Vagina (tissue), 2 donors: Measurements from ENCODE around the gene WDR91. TPM values are rescaled to one million over a fixed set of nuclear protein-coding genes. Genes with fewer than 3 reads are reported as not detected.
A peak's percentile ranks its signal among the peaks of the same experiment; 100 is the strongest.

Experiments
- DNase-seq, 2 donors: peaks; one replicate each; pipeline ENCODE4 v3.0.0-alpha.2; 2017; ENCODE audit errors: extremely low spot score in 2 of 2
- H3K27ac ChIP-seq: fragments of 200-600 bp; sonication (generic); one replicate; pipeline ENCODE4 v1.5.1; 2019
- H3K27me3 ChIP-seq: fragments of 200-600 bp; sonication (generic); one replicate; pipeline ENCODE4 v1.5.1; 2019
- H3K36me3 ChIP-seq, 2 donors: fragments of 200-600 bp; sonication (generic); one replicate each; pipeline ENCODE4 v1.5.1; 2017 to 2019
- H3K4me1 ChIP-seq: fragments of 200-600 bp; sonication (generic); one replicate; pipeline ENCODE4 v1.5.1; 2019
- H3K4me3 ChIP-seq, 2 donors: fragments of 200-600 bp; sonication (generic); 1 replicate in 1 of 2; 2 replicates in 1 of 2; pipeline ENCODE4 v1.5.1; 2016 to 2019
- H3K9me3 ChIP-seq: fragments of 200-600 bp; sonication (generic); one replicate; pipeline ENCODE4 v1.5.1; 2019
- POLR2A ChIP-seq, 2 donors: fragments of 450-650 bp; IDR thresholded peaks; one replicate each; pipeline ENCODE4 v1.6.1; 2017; ENCODE audit warnings: antibody characterized with exemption in 2 of 2, mild to moderate bottlenecking in 2 of 2, moderate library complexity in 2 of 2
- POLR2AphosphoS5 ChIP-seq, 2 donors: sonication (generic); formaldehyde crosslinking; IDR thresholded peaks; one replicate each; pipeline ENCODE4 v1.9.0; 2017; ENCODE audit warnings: antibody characterized with exemption in 2 of 2, mild to moderate bottlenecking in 2 of 2, low read depth in 1 of 2; ENCODE audit not compliant: insufficient read depth in 1 of 2
- intact Hi-C: fragments of 100-400 bp; cut with DNase I; formaldehyde crosslinking; loops from one replicate; pipeline ENCODE4 v1.15.1; 2023
- total RNA-seq: library from RNA; depleted of rRNA; stranded (reverse); fragments of >200 nt; gene quantifications from one replicate; pipeline ENCODE4 v1.2.3, GENCODE V29; 2016
- TF ChIP-seq, protein P1 (sequence below), 3 experiments: fragments of 450-650 bp in 2 of 3; fragments of 200-600 bp in 1 of 3; sonication (generic) in 1 of 3; IDR thresholded peaks; one replicate each; pipeline ENCODE4 v1.5.1; 2017 to 2019; ENCODE audit warnings: antibody characterized with exemption in 3 of 3, mild to moderate bottlenecking in 2 of 3, moderate library complexity in 2 of 3

Gene WDR91
- total RNA-seq, 1 donor from 2014 or later, result 31.2 TPM

DNA sequence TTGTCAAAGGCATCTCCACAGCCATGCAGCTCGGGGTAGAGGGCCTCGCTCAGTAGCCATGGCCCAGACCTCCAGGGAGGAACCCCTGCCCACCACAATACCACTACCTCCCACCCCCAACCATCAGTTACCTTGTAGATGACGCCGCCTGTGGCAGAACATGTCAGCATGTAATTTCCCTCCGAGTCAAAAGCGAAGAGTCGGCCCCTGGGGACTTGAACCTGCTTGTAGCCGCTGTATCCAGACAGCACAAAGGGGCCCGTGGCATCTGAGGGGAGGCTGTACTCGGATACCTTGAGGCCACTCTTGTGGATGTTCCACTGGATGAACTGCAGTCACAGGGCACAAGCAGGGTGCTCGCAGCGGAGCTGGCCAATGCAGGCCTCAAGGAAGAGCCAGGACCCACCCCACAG lies 24.5 kb downstream of the WDR91 start:
- no peak for TF ChIP-seq POLR2AphosphoS5 (IDR thresholded peaks at IDR 0.05; ENCODE audit: insufficient read depth in 1 of 2, low read depth in 1 of 2)
- no peak for TF ChIP-seq POLR2A (IDR thresholded peaks at IDR 0.05)
- TF ChIP-seq, protein P1, sequence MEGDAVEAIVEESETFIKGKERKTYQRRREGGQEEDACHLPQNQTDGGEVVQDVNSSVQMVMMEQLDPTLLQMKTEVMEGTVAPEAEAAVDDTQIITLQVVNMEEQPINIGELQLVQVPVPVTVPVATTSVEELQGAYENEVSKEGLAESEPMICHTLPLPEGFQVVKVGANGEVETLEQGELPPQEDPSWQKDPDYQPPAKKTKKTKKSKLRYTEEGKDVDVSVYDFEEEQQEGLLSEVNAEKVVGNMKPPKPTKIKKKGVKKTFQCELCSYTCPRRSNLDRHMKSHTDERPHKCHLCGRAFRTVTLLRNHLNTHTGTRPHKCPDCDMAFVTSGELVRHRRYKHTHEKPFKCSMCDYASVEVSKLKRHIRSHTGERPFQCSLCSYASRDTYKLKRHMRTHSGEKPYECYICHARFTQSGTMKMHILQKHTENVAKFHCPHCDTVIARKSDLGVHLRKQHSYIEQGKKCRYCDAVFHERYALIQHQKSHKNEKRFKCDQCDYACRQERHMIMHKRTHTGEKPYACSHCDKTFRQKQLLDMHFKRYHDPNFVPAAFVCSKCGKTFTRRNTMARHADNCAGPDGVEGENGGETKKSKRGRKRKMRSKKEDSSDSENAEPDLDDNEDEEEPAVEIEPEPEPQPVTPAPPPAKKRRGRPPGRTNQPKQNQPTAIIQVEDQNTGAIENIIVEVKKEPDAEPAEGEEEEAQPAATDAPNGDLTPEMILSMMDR (IDR thresholded peaks at IDR 0.05), result no peak

DNA sequence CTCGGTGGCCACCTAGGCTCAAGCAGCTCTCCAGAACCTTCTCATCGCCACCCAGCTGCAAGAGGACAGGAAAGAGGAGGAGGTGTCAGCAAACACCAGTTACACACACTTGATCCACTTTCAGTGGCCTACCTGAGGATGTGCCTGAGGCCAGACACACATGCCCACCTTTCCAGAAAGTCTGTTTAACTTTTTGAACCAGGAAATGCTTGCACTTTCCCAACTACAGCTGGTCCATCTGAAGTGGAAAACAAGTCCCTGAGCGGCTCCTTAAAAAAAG lies 25.1 kb downstream of the WDR91 start:
- Histone ChIP-seq H3K36me3 (peaks cover 19 to 77% of the 10 kb centered on the region in 2 donors), H3K9me3 (peaks cover 10% of the 10 kb centered on the region), H3K27me3 (no peaks in the 10 kb centered on the region), H3K4me1 (no peaks in the 10 kb centered on the region), H3K27ac (no peak overlapping the region), H3K4me3 (no peak overlapping the region)
- DNase-seq, result peak in 1 of 2 donors; percentile 82
- intact Hi-C loops, result no loop called here
- TF ChIP-seq POLR2A (IDR thresholded peaks at IDR 0.05) (no peak), POLR2AphosphoS5 (IDR thresholded peaks at IDR 0.05; ENCODE audit: insufficient read depth in 1 of 2, low read depth in 1 of 2) (no peak)
- TF ChIP-seq, protein P1 (IDR thresholded peaks at IDR 0.05), result no peak

More for the DNA sequence above, 24.5 kb downstream of the WDR91 start:
- Histone ChIP-seq H3K27ac (no peak overlapping the region), H3K4me3 (no peak overlapping the region), H3K27me3 (no peaks in the 10 kb centered on the region), H3K4me1 (no peaks in the 10 kb centered on the region), H3K9me3 (peaks cover 7% of the 10 kb centered on the region), H3K36me3 (peaks cover 19 to 79% of the 10 kb centered on the region in 2 donors)
- DNase-seq, result peak; percentile 62 to 72
- intact Hi-C loops, result no loop called here

GRCh38 chr7:135185471-135186260 lies 25.7 kb downstream of the WDR91 start:
- H3K36me3 ChIP-seq, result peaks cover 19 to 83% of the 10 kb centered on the region in 2 donors

DNA sequence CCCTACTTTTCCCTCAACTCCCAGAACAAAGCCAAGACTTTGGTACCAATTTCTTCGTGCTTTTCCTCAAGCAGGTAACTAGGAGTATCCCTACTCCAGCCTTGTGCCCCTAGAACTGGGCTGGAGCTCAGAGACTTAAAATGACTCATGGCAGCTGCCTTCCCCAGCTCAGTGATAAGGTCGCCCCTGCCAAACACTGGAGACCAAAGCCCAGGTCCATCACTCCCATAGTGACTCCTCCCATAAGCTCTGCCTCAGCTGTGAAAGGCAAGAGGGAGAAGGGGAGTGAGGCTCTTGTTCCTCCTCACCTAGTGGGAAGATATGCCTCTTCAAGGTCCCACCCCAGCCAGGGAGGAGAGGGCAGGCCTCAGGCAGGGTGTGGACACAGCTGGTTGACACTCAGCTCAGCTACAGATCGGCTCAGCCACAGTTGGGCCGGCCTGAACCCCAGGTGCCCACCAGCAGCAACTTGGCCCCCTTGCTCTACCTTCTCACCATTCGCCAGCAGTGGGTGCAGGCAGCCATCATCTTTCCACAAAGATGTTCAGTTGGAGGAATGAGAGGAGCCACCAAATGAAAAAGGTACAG lies 27.0 kb downstream of the WDR91 start:
- Histone ChIP-seq H3K27ac (no peak overlapping the region), H3K36me3 (peaks cover 19 to 75% of the 10 kb centered on the region in 2 donors), H3K4me3 (no peak overlapping the region), H3K9me3 (peaks cover 13% of the 10 kb centered on the region), H3K27me3 (no peaks in the 10 kb centered on the region), H3K4me1 (no peaks in the 10 kb centered on the region)
- DNase-seq, result peak in 1 of 2 donors; percentile 65
- intact Hi-C loops, result no loop called here
- TF ChIP-seq POLR2A (IDR thresholded peaks at IDR 0.05) (no peak), POLR2AphosphoS5 (IDR thresholded peaks at IDR 0.05; ENCODE audit: insufficient read depth in 1 of 2, low read depth in 1 of 2) (no peak)
- TF ChIP-seq, protein P1 (IDR thresholded peaks at IDR 0.05), result no peak

More at GRCh38 chr7:135185471-135186260, 25.7 kb downstream of the WDR91 start:
- Histone ChIP-seq H3K9me3 (peaks cover 13% of the 10 kb centered on the region), H3K4me1 (no peaks in the 10 kb centered on the region), H3K27me3 (no peaks in the 10 kb centered on the region), H3K27ac (no peak overlapping the region), H3K4me3 (no peak overlapping the region)
- peak in 1 of 2 donors; percentile 83 for DNase-seq
- intact Hi-C loops, result no loop called here
- TF ChIP-seq POLR2A (IDR thresholded peaks at IDR 0.05), result no peak
- TF ChIP-seq POLR2AphosphoS5 (IDR thresholded peaks at IDR 0.05; ENCODE audit: insufficient read depth in 1 of 2, low read depth in 1 of 2), result no peak
- TF ChIP-seq, protein P1 (IDR thresholded peaks at IDR 0.05), result no peak

- TF ChIP-seq, protein P1 (IDR thresholded peaks at IDR 0.05), result no peak
- no peak for TF ChIP-seq POLR2A (IDR thresholded peaks at IDR 0.05)
- H3K36me3 ChIP-seq, result peaks cover 19 to 66% of the 10 kb centered on the region in 2 donors
- no peak overlapping the region for H3K27ac ChIP-seq
- no peak overlapping the region for H3K4me3 ChIP-seq
- no peaks in the 10 kb centered on the region for H3K27me3 ChIP-seq
- peak in 1 of 2 donors; percentile 20 for DNase-seq
- no peaks in the 10 kb centered on the region for H3K4me1 ChIP-seq
- H3K9me3 ChIP-seq, result peaks cover 13% of the 10 kb centered on the region
- intact Hi-C loops, result no loop called here
These were observed 27.8 kb downstream of the WDR91 start for GRCh38 chr7:135183478-135183877.
